MG63 (cell line): ENCODE data around the gene MICU1. TPM values are rescaled to one million over a fixed set of nuclear protein-coding genes. Genes with fewer than 3 reads are reported as not detected.
"Not testable (repeated sequence)": the region's sequence is repeated elsewhere in the genome, so short reads cannot be mapped to it uniquely, and the experiment has no call there.

Source experiments
- DNase-seq: peaks from one replicate; pipeline ENCODE4 v3.0.0-alpha.2; 2020
- H3K27me3 ChIP-seq: fragments of 250-450 bp; sonication (Bioruptor Pico); 2 replicates; pipeline ENCODE4 v1.5.1; 2020; ENCODE audit warnings: mild to moderate bottlenecking, moderate library complexity
- H3K36me3 ChIP-seq: fragments of 250-450 bp; sonication (Bioruptor Pico); 2 replicates; pipeline ENCODE4 v1.5.1; 2020; ENCODE audit warnings: mild to moderate bottlenecking, moderate library complexity
- H3K4me3 ChIP-seq: fragments of 250-450 bp; sonication (Bioruptor Pico); 2 replicates; pipeline ENCODE4 v1.5.1; 2020; ENCODE audit warnings: mild to moderate bottlenecking, moderate library complexity
- H3K9me3 ChIP-seq: fragments of 250-450 bp; sonication (Bioruptor Pico); 2 replicates; pipeline ENCODE4 v1.5.1; 2020; ENCODE audit warnings: mild to moderate bottlenecking, moderate library complexity
- total RNA-seq: library from RNA; depleted of rRNA; stranded (reverse); fragments of >200 nt; shearing (Covaris generic); gene quantifications from 2 replicates; pipeline ENCODE4 v1.2.3, GENCODE V29; 2014; ENCODE audit warnings: low replicate concordance

The MICU1 gene
- total RNA-seq, 1 experiment from 2014 or later = 35.1 TPM

DNA sequence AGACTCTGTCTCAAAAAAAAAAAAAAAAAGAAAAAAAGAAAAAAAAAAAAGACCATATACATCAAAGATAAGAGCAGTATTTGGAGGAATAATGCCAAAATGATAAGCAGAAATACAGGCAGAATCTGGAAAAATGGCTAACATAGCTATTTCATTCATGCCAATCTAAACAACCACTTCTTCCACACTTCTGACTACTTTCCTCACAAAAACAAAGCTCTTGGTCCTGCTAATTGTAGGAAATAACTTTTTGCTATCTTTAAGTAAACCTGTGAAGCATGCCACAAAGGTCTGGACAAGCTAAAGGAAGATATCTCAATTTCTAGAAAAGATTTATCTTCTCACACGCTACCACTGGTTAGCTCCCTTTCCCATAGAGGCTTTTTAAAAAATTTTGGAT is 30.4 kb downstream of the MICU1 start:
- no peak for DNase-seq
- no peaks in the 10 kb centered on the region for H3K9me3 ChIP-seq
- no peak overlapping the region for H3K4me3 ChIP-seq
- H3K36me3 ChIP-seq = no peaks in the 10 kb centered on the region
- H3K27me3 ChIP-seq = no peaks in the 10 kb centered on the region

DNA sequence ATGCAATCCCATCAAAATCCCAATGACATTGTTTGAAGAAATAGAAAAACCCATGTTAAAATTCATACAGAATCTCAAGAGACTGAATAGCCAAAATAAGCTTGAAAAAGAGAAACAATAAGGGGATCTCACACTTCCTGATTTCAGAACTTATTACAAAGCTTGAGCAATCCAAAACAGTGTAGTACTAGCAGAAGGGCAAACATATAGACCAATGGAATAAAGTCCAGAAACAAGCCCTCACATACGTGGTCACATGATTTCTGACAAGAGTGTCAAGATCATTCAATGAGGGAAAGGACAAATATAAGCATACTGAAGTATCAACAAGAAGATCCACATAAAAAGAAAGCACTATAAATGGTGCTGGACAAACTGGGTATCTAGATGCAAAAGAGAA is 31.9 kb downstream of the MICU1 start:
- no peak overlapping the region for H3K4me3 ChIP-seq
- no peak for DNase-seq

DNA sequence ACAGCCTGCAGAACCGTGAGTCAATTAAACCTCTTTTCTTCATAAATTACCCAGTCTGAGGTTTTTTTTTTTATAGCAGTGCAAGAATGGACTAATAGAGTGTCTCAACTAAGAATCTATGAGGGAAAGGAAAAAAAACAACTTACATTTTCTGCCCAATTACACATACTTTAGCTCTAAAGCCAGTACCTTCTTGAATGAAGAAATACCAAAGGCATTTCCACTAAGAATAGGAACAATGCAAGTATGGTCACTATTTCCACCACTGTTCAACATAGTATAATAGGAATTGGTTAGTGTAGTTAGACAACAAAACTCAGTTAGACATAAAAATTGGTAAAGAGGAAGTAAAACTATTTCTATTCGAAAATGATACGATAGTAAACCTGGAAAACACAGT is 37.6 kb downstream of the MICU1 start:
- no peaks in the 10 kb centered on the region for H3K27me3 ChIP-seq
- no peak overlapping the region for H3K4me3 ChIP-seq
- DNase-seq = no peak
- no peaks in the 10 kb centered on the region for H3K36me3 ChIP-seq
- H3K9me3 ChIP-seq = no peaks in the 10 kb centered on the region

More for the DNA sequence above, 31.9 kb downstream of the MICU1 start:
- Histone ChIP-seq H3K27me3 (no peaks in the 10 kb centered on the region), H3K36me3 (no peaks in the 10 kb centered on the region), H3K9me3 (no peaks in the 10 kb centered on the region)

DNA sequence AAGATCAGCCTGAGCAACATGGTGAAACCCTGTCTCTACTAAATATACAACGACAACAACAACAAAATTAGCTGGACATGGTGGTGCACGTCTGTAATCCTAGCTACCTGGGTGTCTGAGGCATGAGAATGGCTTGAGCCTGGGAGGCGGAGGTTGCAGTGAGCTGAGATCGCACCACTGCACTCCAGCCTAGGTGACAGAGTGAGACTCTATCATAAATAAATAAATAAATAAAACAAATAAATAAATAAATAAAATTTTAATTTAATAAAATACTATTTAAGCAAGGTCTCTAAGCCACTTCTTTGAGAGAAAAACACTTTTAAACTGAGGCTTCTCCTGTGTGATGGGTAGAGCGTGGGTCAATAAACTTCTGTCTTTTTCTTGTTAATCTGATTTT is 38.3 kb downstream of the MICU1 start:
- H3K27me3 ChIP-seq = no peaks in the 10 kb centered on the region
- H3K9me3 ChIP-seq = no peaks in the 10 kb centered on the region
- H3K36me3 ChIP-seq = no peaks in the 10 kb centered on the region
- DNase-seq = no peak
- H3K4me3 ChIP-seq = no peak overlapping the region

DNA sequence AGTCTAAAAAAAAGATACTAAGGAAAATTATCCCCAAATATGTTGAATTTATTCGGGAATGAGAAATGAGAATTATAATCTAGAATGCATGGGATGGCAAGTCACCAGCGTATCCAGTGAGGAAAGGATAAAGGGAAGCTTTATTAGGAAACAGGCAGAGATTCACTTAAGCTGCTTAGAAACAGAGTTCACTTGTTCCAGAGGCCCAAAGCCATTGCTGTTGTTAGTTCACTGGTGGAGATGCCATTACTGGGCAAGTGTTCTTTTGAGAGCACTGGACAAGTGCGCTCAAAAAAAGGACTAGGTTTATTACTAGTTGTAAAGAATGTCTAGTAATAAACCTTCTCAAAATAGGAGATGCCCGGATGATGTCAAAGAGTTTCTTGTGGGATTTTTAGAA is 51.2 kb downstream of the MICU1 start:
- DNase-seq = no peak
- no peak overlapping the region for H3K4me3 ChIP-seq
- no peaks in the 10 kb centered on the region for H3K36me3 ChIP-seq
- no peaks in the 10 kb centered on the region for H3K9me3 ChIP-seq
- no peaks in the 10 kb centered on the region for H3K27me3 ChIP-seq

DNA sequence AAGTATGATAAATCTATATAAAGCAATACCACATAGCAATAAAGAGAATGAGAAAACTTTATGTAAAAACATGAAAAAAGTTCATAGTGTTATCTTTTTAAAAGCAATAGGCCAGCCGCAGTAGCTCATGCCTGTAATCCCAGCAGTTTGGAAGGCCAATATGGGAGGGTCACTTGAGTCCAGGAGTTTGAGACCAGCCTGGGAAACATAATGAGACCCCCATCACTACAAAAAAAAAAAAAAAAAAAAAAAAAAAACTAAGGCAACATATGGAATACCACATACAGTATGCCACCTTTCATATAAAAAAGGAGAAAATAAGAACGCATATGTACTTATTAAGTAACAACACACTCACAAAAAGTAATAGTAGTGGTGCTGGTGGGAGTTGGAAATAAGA is 52.8 kb downstream of the MICU1 start:
- no peaks in the 10 kb centered on the region for H3K27me3 ChIP-seq
- no peak overlapping the region for H3K4me3 ChIP-seq
- H3K36me3 ChIP-seq = no peaks in the 10 kb centered on the region
- no peak for DNase-seq
- no peaks in the 10 kb centered on the region for H3K9me3 ChIP-seq

DNA sequence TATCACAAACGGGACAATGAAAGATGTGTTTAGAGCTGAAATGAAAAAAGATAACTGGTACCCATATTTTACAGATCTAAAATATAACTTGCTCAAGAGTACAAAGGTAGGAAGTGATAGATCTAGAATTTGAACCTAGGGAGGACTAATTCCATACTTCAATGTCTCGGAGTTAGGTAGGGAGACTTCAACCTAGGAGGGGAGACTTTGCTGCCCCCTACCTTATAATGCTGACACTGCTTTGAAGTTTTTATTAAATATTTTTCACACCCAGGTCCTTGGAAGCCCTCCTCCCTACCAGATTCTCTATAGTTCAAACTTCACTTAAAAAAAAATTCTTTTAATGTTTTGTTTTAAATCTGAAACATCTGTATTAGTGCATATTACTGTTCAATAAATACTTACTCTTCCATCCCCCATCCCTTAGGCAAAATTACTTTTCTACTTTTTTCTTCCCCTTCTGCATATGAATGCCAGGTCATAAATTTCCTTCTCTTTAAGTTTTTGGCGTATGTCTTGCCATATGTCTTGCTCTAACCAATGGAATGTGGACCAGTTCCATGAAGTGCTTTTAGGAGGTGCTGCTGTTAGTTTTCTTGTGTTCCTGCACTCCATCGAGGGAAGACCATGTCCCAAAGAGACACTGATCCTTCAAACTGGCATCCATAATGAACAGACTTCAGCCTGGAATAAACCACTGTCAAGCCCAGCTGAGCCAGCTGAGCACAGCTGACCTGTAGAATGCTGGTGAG is 57.8 kb downstream of the MICU1 start:
- no peak for DNase-seq
- no peaks in the 10 kb centered on the region for H3K27me3 ChIP-seq
- no peaks in the 10 kb centered on the region for H3K9me3 ChIP-seq
- H3K36me3 ChIP-seq = peaks cover 2% of the 10 kb centered on the region; the same call in 1 of the 2 replicates
- H3K4me3 ChIP-seq = no peak overlapping the region

DNA sequence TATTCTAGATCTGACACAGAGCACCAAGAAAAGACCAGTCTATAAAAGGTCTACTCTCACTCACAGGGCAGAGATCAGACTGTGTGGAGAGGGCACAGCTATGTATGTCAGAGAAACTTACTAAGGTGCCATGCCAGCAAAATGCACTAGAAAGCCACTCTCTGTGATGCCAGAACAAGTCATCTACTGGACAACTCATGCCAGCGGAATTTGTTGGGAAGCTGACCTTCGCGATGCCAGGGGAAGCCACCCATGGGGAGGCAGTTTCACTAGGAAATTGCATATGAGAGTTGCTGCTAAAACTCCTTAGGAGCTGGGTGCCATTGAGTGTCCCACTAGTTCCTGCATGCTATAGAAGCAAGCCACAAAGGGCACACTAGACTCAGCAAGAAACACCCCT is 58.5 kb downstream of the MICU1 start:
- H3K9me3 ChIP-seq = no peaks in the 10 kb centered on the region
- no peak overlapping the region for H3K4me3 ChIP-seq
- H3K36me3 ChIP-seq = peaks cover 3% of the 10 kb centered on the region; the same call in 1 of the 2 replicates
- DNase-seq = peak; percentile 90
- H3K27me3 ChIP-seq = no peaks in the 10 kb centered on the region

DNA sequence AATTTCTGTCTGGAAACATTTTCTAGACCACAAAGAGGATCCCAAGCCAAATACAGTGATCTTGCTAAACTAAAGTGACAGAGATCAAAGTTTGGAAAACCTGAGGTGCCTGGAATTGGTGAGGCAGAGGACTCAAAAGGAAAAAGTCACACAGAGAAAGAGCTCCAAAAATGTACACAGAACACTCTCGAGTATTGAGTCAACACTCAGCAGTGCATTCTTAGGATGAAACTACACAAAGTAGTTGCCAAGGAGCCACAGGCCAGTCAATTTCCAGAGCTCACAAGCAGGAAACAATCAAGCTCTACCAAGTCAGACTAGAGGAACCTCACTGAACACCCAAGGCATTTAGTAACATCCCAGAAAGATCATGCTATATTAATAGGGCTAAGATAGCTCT is 61.3 kb downstream of the MICU1 start:
- peak; percentile 44 for DNase-seq
- no peak overlapping the region for H3K4me3 ChIP-seq

DNA sequence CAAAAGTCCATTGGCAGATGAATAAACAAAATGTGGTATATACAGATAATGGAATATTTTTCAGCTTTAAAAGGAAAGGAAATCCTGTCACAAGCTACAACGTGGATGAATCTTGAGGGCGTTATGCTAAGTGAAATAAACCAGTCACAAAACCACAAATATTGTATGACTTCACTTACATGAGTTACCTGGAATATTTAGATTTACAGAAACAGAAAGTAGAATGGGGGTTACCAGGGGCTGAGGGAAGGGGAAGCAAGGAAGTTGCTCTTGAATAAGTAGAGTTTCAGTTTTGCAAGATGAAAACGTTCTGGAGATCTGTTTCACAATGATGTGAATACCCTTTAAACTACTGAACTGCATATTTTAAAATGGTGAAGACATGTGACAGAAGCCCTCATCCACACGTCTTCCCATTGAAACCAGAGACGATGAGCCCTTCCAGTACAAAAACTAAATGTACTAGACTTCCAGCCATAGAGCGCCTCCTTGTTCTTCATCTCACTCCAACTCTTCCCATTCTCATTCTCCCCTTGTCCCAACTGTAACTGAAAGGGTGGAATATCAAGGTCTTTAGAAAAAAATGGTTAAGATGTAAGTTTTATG is 62.4 kb downstream of the MICU1 start:
- H3K9me3 ChIP-seq = no peaks in the 10 kb centered on the region
- no peak overlapping the region for H3K4me3 ChIP-seq
- H3K36me3 ChIP-seq = peaks cover 6% of the 10 kb centered on the region
- H3K27me3 ChIP-seq = no peaks in the 10 kb centered on the region
- no peak for DNase-seq

More for the DNA sequence above, 61.3 kb downstream of the MICU1 start:
- Histone ChIP-seq H3K27me3 (no peaks in the 10 kb centered on the region), H3K9me3 (no peaks in the 10 kb centered on the region), H3K36me3 (peaks cover 6% of the 10 kb centered on the region)

DNA sequence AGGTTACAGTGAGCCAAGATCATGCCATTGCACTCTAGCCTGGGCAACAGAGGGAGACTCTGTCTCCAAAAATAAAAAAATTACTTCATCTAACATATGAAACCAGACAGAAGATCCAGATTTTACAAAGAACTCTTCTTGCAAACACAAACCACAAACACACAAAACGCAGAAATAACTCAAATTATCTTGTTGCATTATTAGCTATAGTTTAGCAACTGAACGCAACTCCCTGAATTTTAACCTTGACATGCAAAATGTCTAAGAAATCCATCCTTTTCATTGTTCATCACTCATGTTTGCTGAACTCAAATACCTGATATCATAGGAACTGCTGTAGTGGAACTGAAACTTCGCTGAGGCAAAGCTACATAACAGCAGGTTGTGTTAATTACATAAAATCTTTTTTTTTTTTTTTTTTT is 64.1 kb downstream of the MICU1 start:
- no peaks in the 10 kb centered on the region for H3K27me3 ChIP-seq
- peaks cover 6% of the 10 kb centered on the region for H3K36me3 ChIP-seq
- H3K4me3 ChIP-seq = no peak overlapping the region
- no peaks in the 10 kb centered on the region for H3K9me3 ChIP-seq
- no peak for DNase-seq

DNA sequence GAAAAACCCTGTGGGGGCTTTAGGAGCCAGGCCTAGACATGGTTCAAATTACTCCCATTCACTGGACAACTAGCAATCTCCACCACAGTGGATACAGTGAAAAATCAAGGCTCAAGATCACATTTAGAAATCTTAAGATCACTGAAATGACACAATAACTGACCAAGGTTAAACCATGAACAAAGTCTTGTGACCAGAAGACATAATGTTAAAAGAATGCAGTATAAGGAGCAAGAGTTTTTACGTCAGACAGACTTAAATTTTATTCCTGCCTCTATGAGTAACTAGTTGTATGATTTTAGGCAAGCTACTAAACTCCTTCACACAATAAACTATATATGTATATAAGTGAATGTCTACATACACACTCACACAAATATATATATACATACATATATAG is 68.5 kb downstream of the MICU1 start:
- Histone ChIP-seq H3K4me3 (no peak overlapping the region), H3K27me3 (no peaks in the 10 kb centered on the region), H3K36me3 (peaks cover 2% of the 10 kb centered on the region; the same call in 1 of the 2 replicates), H3K9me3 (no peaks in the 10 kb centered on the region)
- no peak for DNase-seq

DNA sequence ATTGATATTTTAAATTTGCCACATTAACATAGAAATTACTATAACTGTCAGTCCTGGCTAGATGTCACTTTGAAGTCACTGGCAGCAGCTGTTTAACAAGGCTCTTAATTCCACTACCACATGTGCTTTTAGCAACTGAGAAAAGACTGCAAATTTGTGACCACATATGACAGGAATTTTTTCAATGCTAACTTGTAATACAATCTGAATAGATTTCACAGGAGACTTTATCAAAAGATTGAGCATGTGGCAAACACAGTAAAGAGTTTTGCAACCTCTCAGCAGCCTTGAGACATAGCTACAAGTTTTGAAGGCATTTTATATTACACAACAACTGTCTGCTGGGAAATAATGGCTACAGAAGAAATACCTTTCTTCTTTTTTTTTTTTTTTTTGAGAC is 73.0 kb downstream of the MICU1 start:
- no peaks in the 10 kb centered on the region for H3K9me3 ChIP-seq

DNA sequence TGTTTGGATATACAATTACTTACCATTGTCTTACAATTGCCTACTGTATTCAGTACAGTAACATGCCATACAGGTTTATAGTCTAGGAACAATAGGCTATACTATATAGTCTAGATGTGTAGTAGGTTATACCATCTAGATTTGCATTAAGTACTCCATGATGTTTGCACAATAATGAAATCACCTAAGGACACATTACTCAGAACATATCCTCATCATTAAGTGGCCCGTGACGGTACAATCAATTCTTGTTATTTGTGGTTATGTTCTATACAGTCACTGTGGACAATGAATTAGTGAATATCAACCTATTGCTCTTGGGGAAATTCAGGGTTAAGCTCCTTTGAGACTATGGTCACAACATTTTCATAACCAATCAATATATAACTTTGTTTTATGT is 75.6 kb downstream of the MICU1 start:
- Histone ChIP-seq H3K36me3 (peaks cover 15% of the 10 kb centered on the region), H3K27me3 (no peaks in the 10 kb centered on the region), H3K9me3 (no peaks in the 10 kb centered on the region), H3K4me3 (no peak overlapping the region)
- no peak for DNase-seq

More for the DNA sequence above, 73.0 kb downstream of the MICU1 start:
- Histone ChIP-seq H3K27me3 (no peaks in the 10 kb centered on the region), H3K36me3 (peaks cover 15% of the 10 kb centered on the region), H3K4me3 (no peak overlapping the region)
- DNase-seq = no peak

DNA sequence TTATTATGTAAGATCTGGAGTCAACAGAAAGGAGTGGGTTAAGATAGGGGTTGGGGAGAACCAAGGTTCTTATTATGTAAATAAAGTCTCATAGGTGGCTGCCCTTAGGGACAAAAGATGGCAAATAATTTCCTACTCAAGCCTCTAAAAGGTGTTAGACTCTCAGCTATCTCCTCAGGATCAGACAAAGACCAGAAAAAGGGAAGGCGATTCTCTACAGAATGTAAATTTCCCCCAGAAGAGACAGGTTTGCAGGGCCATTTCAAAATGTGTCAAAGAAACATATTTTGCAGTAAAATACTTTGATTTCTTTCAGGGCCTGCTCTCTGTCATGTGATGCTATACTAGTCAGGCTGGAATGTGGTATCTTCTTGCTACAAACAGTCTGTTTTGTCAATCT is 80.3 kb downstream of the MICU1 start:
- Histone ChIP-seq H3K9me3 (peaks cover 17% of the 10 kb centered on the region), H3K36me3 (peaks cover 14% of the 10 kb centered on the region), H3K4me3 (no peak overlapping the region), H3K27me3 (no peaks in the 10 kb centered on the region)
- no peak for DNase-seq

DNA sequence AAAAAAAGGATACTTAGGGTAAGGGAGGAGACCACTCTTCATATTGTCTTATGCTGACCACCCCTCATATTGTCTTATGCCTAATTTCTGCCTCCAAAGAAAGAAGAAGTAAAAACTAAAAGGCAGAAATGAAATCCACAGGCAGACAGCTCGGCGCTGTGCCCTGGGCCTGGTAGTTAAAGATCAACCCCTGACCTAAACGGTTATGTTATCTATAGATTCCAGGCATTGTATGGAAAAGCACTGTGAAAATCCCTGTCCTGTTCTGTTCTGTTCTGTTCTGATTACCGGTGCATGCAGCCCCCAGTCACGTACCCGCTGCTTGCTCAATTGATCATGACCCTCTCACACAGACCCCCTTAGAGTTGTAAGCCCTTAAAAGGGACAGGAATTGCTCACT is 82.0 kb downstream of the MICU1 start:
- peaks cover 17% of the 10 kb centered on the region for H3K9me3 ChIP-seq
- H3K36me3 ChIP-seq, H3K4me3 ChIP-seq, DNase-seq, H3K27me3 ChIP-seq: not testable (repeated sequence)

DNA sequence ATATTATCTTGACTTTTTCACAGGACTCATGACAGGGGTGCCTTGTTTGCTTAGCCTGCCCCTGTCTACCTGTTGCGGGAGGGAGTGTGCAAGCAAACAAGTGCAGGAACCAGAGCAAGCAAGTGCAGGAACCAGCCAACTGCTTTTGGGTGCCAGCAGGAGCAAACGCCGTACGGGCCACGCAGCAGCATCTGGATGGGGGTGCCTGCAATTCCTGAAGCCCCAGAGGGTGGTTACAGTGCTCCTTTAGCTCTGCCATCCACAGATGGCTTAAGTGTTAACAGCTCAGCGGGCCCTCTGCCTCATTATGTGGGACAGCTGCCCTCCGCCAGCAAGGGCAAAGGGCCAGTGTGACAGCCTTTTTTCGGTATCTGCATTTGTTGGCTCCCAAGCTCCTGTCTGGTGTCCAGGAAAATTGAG is 83.5 kb downstream of the MICU1 start:
- no peak for DNase-seq
- Histone ChIP-seq H3K27me3 (no peaks in the 10 kb centered on the region), H3K4me3 (no peak overlapping the region), H3K9me3 (peaks cover 17% of the 10 kb centered on the region), H3K36me3 (peaks cover 2% of the 10 kb centered on the region)

DNA sequence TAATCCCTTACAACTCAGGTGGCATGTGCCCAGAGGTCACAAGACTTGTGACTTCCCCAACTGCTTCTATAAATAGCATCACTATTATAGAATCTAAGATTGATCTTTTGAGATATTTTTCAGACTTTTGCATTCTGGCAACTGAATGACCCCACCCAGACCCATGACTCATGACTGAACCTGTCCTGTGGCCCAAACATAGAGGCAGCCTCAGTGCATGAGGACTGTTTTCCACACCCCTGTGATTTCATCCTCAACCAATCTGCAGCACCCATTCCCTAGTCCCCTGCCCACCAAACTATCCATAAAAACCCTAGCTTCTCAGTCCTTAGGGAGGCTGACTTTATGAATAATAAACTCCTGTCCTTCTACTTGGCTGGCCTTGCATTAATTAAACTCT is 84.5 kb downstream of the MICU1 start:
- H3K27me3 ChIP-seq = no peaks in the 10 kb centered on the region
- H3K36me3 ChIP-seq = peaks cover 2% of the 10 kb centered on the region
- DNase-seq = no peak
- H3K9me3 ChIP-seq = peaks cover 17% of the 10 kb centered on the region
- H3K4me3 ChIP-seq = no peak overlapping the region
